LNCaP clone FGC (cell line): Measurements from ENCODE around the gene BGLAP.

Source experiments
- DNase-seq: peaks from one replicate; pipeline ENCODE4 v3.0.0-alpha.2; 2011; ENCODE audit warnings: low read depth
- H3K4me3 ChIP-seq: 2 replicates; pipeline ENCODE4 v1.5.1; 2011; ENCODE audit warnings: mild to moderate bottlenecking, low read depth, low read length, control low read depth
- TF ChIP-seq, protein P1 (sequence below): IDR thresholded peaks from 2 replicates; pipeline ENCODE4 v1.5.1; 2012; ENCODE audit warnings: mild to moderate bottlenecking; ENCODE audit not compliant: control insufficient read depth, insufficient read depth; ENCODE audit errors: extremely low read depth

Gene BGLAP

DNA sequence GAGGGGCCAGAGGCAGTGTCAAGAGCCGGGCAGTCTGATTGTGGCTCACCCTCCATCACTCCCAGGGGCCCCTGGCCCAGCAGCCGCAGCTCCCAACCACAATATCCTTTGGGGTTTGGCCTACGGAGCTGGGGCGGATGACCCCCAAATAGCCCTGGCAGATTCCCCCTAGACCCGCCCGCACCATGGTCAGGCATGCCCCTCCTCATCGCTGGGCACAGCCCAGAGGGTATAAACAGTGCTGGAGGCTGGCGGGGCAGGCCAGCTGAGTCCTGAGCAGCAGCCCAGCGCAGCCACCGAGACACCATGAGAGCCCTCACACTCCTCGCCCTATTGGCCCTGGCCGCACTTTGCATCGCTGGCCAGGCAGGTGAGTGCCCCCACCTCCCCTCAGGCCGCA is at the start of gene BGLAP:
Gene BGLAP (plus strand): TSS at position 259 of the 400 bp plus-strand sequence. CDS start 48 bp downstream, at position 307.
- no peak within 1 kb of the TSS for H3K4me3 ChIP-seq
- no peak for DNase-seq
- TF ChIP-seq, protein P1, sequence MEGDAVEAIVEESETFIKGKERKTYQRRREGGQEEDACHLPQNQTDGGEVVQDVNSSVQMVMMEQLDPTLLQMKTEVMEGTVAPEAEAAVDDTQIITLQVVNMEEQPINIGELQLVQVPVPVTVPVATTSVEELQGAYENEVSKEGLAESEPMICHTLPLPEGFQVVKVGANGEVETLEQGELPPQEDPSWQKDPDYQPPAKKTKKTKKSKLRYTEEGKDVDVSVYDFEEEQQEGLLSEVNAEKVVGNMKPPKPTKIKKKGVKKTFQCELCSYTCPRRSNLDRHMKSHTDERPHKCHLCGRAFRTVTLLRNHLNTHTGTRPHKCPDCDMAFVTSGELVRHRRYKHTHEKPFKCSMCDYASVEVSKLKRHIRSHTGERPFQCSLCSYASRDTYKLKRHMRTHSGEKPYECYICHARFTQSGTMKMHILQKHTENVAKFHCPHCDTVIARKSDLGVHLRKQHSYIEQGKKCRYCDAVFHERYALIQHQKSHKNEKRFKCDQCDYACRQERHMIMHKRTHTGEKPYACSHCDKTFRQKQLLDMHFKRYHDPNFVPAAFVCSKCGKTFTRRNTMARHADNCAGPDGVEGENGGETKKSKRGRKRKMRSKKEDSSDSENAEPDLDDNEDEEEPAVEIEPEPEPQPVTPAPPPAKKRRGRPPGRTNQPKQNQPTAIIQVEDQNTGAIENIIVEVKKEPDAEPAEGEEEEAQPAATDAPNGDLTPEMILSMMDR = no peak

- H3K4me3 ChIP-seq = peak overlapping the region; percentile 73
- DNase-seq = no peak
- TF ChIP-seq, protein P1 = no peak
These were observed 48.8 kb upstream of the BGLAP start for GRCh38 chr1:156193208-156193487.

GRCh38 chr1:156193488-156194299 is 48.3 kb upstream of the BGLAP start, which contains the start of gene SLC25A44:
SLC25A44 (plus strand) TSS chr1:156194104; CDS start chr1:156199848, 5,744 bp downstream.
- peak within 1 kb of the TSS; percentile 73 for H3K4me3 ChIP-seq
- DNase-seq = peak; percentile 99
- TF ChIP-seq, protein P1 = peak; percentile 26; the same call in 1 of the 2 replicates

- TF ChIP-seq, protein P1 = no peak
- no peak for DNase-seq
- peak overlapping the region; percentile 73 for H3K4me3 ChIP-seq
These were observed 47.7 kb upstream of the BGLAP start for GRCh38 chr1:156194300-156194652.

DNA sequence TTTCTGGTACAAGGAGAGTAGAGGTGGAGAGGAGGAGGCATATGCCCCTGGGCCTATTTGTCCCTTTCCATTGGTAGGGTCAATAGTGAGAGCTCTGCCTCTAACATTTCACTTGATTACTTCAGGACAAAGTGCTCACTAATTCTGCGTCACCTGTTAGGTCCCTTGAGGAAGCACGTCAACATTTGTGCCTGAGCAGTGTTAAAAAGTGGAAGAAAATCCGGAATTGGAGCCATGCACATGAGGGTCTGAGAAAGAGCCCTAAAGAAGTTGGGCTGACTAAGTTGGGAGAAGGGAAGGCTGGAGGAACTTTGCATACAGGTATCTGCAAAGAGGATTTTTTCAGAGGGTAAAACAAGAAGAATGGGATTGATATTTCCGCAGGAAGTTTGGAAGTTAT is 46.1 kb upstream of the BGLAP start:
- TF ChIP-seq, protein P1 = no peak
- no peak for DNase-seq
- no peak overlapping the region for H3K4me3 ChIP-seq

DNA sequence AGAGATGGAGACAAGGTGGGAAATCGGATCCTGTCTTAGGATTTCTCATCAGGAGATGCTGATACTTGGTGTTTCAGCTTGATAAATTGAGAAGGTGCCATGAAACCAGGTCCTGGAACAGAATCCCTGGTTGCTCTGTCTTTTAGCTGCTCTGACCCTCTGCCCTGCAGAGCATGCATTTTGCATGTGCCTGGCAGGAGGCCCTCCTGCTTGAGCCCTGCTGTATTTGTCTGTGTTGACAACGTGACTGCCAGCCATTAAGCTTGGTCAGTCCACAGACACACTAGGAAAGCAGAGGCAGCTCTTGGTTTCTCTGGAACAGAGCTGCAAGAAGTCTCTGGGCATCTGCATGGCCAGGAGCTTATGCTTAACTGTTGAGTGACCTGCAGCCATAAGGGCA is 45.5 kb upstream of the BGLAP start:
- no peak overlapping the region for H3K4me3 ChIP-seq
- DNase-seq = no peak
- TF ChIP-seq, protein P1 = no peak
